Measurements from ENCODE around the gene MARK3. TPM values are rescaled to one million over a fixed set of nuclear protein-coding genes. Genes with fewer than 3 reads are reported as not detected.

MARK3 gene
- polyA plus RNA-seq (2013, experiment 1 of 2), result 57.9 TPM
- polyA plus RNA-seq (2013, experiment 2 of 2), result 53.8 TPM

- Histone ChIP-seq H3K9me3 (ENCODE audit: insufficient read depth, low read depth, low read length) (peaks cover 4% of the 10 kb centered on the region; the same call in 1 of the 2 replicates), H3K27me3 (ENCODE audit: insufficient read depth, low read length) (peaks cover 10% of the 10 kb centered on the region), H3K27ac (ENCODE audit: low read depth, low read length) (peak within 1 kb of the TSS; percentile 94), H3K4me3 (ENCODE audit: low read length) (peak within 1 kb of the TSS; percentile 94), H3K4me1 (ENCODE audit: insufficient read depth, low read length) (peaks cover 5% of the 10 kb centered on the region; the same call in 1 of the 2 replicates), H3K36me3 (ENCODE audit: insufficient read depth, low read length) (no peaks in the 10 kb centered on the region), H3K9ac (ENCODE audit: low read depth, low read length) (peak within 1 kb of the TSS; percentile 88)
- WGBS, result under 1% methylated on average over 91 of the region's 91 CpGs
Observed at GRCh38 chr14:103385152-103385928, at the start of gene MARK3. Gene MARK3 (plus strand): TSS chr14:103385415. CDS start chr14:103386030, 615 bp downstream.

DNA sequence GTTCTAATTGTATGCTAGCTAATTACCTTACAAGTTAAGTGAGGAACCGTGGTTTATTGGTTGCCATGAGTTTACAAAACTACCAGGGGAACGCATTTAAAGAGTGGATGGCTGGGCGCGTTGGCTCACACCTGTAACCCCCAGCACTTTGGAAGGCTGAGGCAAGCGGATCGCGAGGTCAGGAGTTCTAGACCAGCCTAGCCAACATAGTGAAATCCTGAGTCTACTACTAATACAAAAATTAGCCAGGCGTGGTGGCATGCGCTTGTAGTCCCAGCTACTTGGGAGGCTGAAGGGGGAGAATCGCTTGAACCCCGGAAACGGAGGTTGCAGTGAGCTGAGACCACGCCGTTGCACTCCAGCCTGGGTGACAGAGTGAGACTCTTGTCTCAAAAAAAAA, 49.0 kb upstream of the MARK3 start:
- 96% methylated on average over 14 of the region's 14 CpGs for WGBS
- no peaks in the 10 kb centered on the region for H3K9me3 ChIP-seq (ENCODE audit: insufficient read depth, low read depth, low read length)
- H3K36me3 ChIP-seq (ENCODE audit: insufficient read depth, low read length), result peaks cover 64% of the 10 kb centered on the region
- no peaks in the 10 kb centered on the region for H3K27me3 ChIP-seq (ENCODE audit: insufficient read depth, low read length)
- peaks cover 17% of the 10 kb centered on the region for H3K4me1 ChIP-seq (ENCODE audit: insufficient read depth, low read length)
- H3K27ac ChIP-seq (ENCODE audit: low read depth, low read length), result no peak overlapping the region
- no peak overlapping the region for H3K9ac ChIP-seq (ENCODE audit: low read depth, low read length)
- peak overlapping the region; percentile 89 for H3K4me3 ChIP-seq (ENCODE audit: low read length)

- H3K4me3 ChIP-seq (ENCODE audit: low read length), result no peak overlapping the region
- no peak overlapping the region for H3K9ac ChIP-seq (ENCODE audit: low read depth, low read length)
- H3K9me3 ChIP-seq (ENCODE audit: insufficient read depth, low read depth, low read length), result no peaks in the 10 kb centered on the region
- peaks cover 8% of the 10 kb centered on the region; the same call in 1 of the 2 replicates for H3K4me1 ChIP-seq (ENCODE audit: insufficient read depth, low read length)
- no peak overlapping the region for H3K27ac ChIP-seq (ENCODE audit: low read depth, low read length)
- H3K36me3 ChIP-seq (ENCODE audit: insufficient read depth, low read length), result peaks cover 80% of the 10 kb centered on the region
- no peaks in the 10 kb centered on the region for H3K27me3 ChIP-seq (ENCODE audit: insufficient read depth, low read length)
- 98% methylated on average over 3 of the region's 3 CpGs for WGBS
Observed at GRCh38 chr14:103337794-103338193, 47.4 kb upstream of the MARK3 start.

GRCh38 chr14:103339561-103339960, 45.7 kb upstream of the MARK3 start:
- no peak overlapping the region for H3K9ac ChIP-seq (ENCODE audit: low read depth, low read length)
- WGBS, result 94% methylated on average over 6 of the region's 6 CpGs

GRCh38 chr14:103340480-103341212, 44.6 kb upstream of the MARK3 start:
- no peaks in the 10 kb centered on the region for H3K9me3 ChIP-seq (ENCODE audit: insufficient read depth, low read depth, low read length)
- H3K27ac ChIP-seq (ENCODE audit: low read depth, low read length), result no peak overlapping the region
- H3K4me3 ChIP-seq (ENCODE audit: low read length), result no peak overlapping the region
- no peak overlapping the region for H3K9ac ChIP-seq (ENCODE audit: low read depth, low read length)
- peaks cover 95% of the 10 kb centered on the region for H3K36me3 ChIP-seq (ENCODE audit: insufficient read depth, low read length)
- 93% methylated on average over 6 of the region's 6 CpGs for WGBS
- H3K4me1 ChIP-seq (ENCODE audit: insufficient read depth, low read length), result peaks cover 5% of the 10 kb centered on the region; the same call in 1 of the 2 replicates
- no peaks in the 10 kb centered on the region for H3K27me3 ChIP-seq (ENCODE audit: insufficient read depth, low read length)

More at GRCh38 chr14:103339561-103339960, 45.7 kb upstream of the MARK3 start:
- Histone ChIP-seq H3K4me1 (ENCODE audit: insufficient read depth, low read length) (peaks cover 8% of the 10 kb centered on the region; the same call in 1 of the 2 replicates), H3K27me3 (ENCODE audit: insufficient read depth, low read length) (no peaks in the 10 kb centered on the region), H3K4me3 (ENCODE audit: low read length) (no peak overlapping the region), H3K9me3 (ENCODE audit: insufficient read depth, low read depth, low read length) (no peaks in the 10 kb centered on the region), H3K36me3 (ENCODE audit: insufficient read depth, low read length) (peaks cover 98% of the 10 kb centered on the region), H3K27ac (ENCODE audit: low read depth, low read length) (no peak overlapping the region)

- Histone ChIP-seq H3K27me3 (ENCODE audit: insufficient read depth, low read length) (no peaks in the 10 kb centered on the region), H3K9me3 (ENCODE audit: insufficient read depth, low read depth, low read length) (no peaks in the 10 kb centered on the region), H3K4me3 (ENCODE audit: low read length) (no peak overlapping the region), H3K27ac (ENCODE audit: low read depth, low read length) (no peak overlapping the region), H3K36me3 (ENCODE audit: insufficient read depth, low read length) (peaks cover 86% of the 10 kb centered on the region), H3K4me1 (ENCODE audit: insufficient read depth, low read length) (no peaks in the 10 kb centered on the region), H3K9ac (ENCODE audit: low read depth, low read length) (no peak overlapping the region)
- WGBS, result 94% methylated on average over 5 of the region's 5 CpGs
Observed at GRCh38 chr14:103341250-103342129, 43.7 kb upstream of the MARK3 start.

DNA sequence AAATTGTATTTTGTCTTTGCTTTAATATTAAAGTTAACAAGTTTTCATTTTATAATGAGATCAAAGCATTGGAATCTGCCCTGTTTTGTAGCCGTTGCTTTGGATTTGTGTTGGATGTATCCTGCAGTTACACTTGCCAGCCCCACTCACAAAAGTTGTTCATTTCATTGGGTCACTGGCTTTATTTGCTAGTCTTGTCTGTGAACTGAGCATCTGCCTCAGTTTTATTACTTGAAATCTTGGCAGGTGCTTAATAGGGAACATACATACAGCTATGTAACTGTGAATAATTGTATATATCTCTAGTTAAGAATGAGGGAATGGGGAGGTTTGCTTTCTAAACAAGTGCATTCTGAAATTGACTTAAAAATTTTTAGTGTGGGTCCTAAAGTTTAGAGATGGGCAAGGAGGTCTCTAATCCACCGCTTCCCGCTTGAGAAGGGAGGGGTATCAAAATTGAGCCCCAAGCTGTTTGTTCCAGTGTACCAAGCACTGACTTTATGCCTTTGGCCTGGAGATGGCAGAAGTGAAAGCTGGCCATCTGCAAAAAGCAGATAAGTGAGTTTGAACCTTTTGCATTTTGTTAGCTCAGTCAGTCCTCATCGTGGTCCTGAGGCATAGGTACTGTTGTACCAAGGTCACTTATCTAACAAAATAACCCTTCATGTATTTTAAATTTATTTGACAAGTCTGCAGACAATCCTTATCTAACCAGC, 41.9 kb upstream of the MARK3 start:
- Histone ChIP-seq H3K4me1 (ENCODE audit: insufficient read depth, low read length) (peaks cover 3% of the 10 kb centered on the region; the same call in 1 of the 2 replicates), H3K9ac (ENCODE audit: low read depth, low read length) (no peak overlapping the region), H3K4me3 (ENCODE audit: low read length) (no peak overlapping the region), H3K27me3 (ENCODE audit: insufficient read depth, low read length) (no peaks in the 10 kb centered on the region), H3K36me3 (ENCODE audit: insufficient read depth, low read length) (peaks cover 68% of the 10 kb centered on the region), H3K9me3 (ENCODE audit: insufficient read depth, low read depth, low read length) (no peaks in the 10 kb centered on the region), H3K27ac (ENCODE audit: low read depth, low read length) (no peak overlapping the region)
- 93% methylated on average over 4 of the region's 4 CpGs for WGBS

DNA sequence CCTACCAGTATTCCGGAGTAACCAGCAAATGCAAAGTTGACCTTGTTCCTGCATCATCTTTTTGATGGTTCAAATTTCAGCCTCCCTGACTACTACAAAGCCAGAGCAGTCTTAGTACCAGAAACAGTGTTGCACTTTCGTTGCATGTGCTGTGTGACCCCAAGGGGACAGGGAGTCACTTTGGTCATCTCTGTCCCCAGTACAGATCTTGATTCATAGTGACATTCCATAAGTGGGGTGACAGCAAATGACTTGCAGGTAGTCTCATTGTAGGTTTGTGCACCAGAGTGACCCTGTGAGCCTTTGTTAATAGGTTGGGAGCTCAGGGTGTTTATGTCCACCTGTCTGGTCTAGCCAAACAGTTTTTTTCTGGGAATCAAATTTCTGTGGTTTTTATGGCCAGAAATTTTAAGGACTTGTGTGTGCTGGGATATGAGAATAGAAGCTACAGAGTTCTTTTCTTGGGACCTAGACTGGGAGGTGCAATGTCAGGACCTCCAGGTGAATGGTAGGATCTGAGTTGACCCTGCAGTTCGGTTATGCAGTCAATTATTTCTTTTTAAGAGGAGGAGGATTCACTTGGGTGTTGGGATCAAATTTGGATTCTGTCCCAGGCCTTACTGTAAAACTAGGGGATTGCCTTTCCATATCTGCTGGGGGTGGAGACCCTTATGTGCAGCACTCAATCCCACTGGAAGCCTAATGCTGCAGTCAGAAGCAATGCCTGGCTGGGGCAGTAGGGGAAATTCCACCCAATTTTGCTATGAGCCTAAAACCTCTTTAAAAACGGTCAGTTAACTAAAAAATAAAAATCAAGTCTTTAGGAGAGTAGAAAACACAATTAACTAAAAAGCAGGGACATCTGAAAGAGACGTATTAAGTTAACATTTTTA, 41.1 kb upstream of the MARK3 start:
- H3K9me3 ChIP-seq (ENCODE audit: insufficient read depth, low read depth, low read length), result no peaks in the 10 kb centered on the region

GRCh38 chr14:103346286-103346685, 38.9 kb upstream of the MARK3 start:
- Histone ChIP-seq H3K9ac (ENCODE audit: low read depth, low read length) (no peak overlapping the region), H3K36me3 (ENCODE audit: insufficient read depth, low read length) (peaks cover 38% of the 10 kb centered on the region), H3K4me3 (ENCODE audit: low read length) (no peak overlapping the region), H3K9me3 (ENCODE audit: insufficient read depth, low read depth, low read length) (no peaks in the 10 kb centered on the region), H3K4me1 (ENCODE audit: insufficient read depth, low read length) (peaks cover 3% of the 10 kb centered on the region; the same call in 1 of the 2 replicates), H3K27me3 (ENCODE audit: insufficient read depth, low read length) (no peaks in the 10 kb centered on the region), H3K27ac (ENCODE audit: low read depth, low read length) (no peak overlapping the region)
- 90% methylated on average over 3 of the region's 3 CpGs for WGBS

More for the DNA sequence above, 41.1 kb upstream of the MARK3 start:
- Histone ChIP-seq H3K4me1 (ENCODE audit: insufficient read depth, low read length) (peaks cover 3% of the 10 kb centered on the region; the same call in 1 of the 2 replicates), H3K27ac (ENCODE audit: low read depth, low read length) (no peak overlapping the region), H3K9ac (ENCODE audit: low read depth, low read length) (no peak overlapping the region), H3K36me3 (ENCODE audit: insufficient read depth, low read length) (peaks cover 60% of the 10 kb centered on the region), H3K4me3 (ENCODE audit: low read length) (no peak overlapping the region), H3K27me3 (ENCODE audit: insufficient read depth, low read length) (no peaks in the 10 kb centered on the region)
- 94% methylated on average over 3 of the region's 5 CpGs for WGBS
